ENCODE measurements around the gene TRAF7.

DNA sequence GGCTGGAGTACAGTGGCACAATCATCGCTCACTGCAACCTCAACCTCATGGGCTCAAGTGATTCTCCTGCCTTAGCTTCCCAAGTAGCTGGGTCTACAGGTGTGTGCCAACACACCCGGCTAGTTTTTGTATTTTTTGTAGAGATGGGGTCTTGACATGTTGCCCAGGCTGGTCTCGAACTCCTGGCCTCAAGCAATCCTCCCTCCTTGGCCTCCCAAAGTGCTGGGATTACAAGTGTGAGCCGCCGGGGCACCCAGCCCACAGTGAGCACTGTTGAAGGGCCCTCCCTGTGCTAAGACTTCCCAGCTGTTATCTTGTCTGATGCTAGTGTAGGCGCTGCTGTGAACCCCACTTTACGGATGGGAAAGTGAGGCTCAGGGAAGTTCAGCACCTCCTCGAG, 32.8 kb downstream of the TRAF7 start:
- TF ChIP-seq, protein P1, sequence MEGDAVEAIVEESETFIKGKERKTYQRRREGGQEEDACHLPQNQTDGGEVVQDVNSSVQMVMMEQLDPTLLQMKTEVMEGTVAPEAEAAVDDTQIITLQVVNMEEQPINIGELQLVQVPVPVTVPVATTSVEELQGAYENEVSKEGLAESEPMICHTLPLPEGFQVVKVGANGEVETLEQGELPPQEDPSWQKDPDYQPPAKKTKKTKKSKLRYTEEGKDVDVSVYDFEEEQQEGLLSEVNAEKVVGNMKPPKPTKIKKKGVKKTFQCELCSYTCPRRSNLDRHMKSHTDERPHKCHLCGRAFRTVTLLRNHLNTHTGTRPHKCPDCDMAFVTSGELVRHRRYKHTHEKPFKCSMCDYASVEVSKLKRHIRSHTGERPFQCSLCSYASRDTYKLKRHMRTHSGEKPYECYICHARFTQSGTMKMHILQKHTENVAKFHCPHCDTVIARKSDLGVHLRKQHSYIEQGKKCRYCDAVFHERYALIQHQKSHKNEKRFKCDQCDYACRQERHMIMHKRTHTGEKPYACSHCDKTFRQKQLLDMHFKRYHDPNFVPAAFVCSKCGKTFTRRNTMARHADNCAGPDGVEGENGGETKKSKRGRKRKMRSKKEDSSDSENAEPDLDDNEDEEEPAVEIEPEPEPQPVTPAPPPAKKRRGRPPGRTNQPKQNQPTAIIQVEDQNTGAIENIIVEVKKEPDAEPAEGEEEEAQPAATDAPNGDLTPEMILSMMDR (IDR thresholded peaks at IDR 0.05; ENCODE audit: low read depth, low read length) = no peak
- TF ChIP-seq EZH2phosphoT487 (IDR thresholded peaks at IDR 0.05; ENCODE audit: low read depth) = no peak

Measured in OCI-LY3 (cell line).